Uterus (tissue), 2 donors: Measurements from ENCODE around the gene PTPRD.

ENCODE experiments used
- CTCF ChIP-seq, 4 experiments: fragments of 200-600 bp in 2 of 4; fragments of 450-650 bp in 2 of 4; sonication (generic) in 2 of 4; IDR thresholded peaks; one replicate each; pipeline ENCODE4 v1.5.1; 2016 to 2019; ENCODE audit warnings: antibody characterized with exemption in 4 of 4, mild to moderate bottlenecking in 2 of 4, moderate library complexity in 1 of 4
- POLR2A ChIP-seq, 2 donors: fragments of 450-650 bp; IDR thresholded peaks; one replicate each; pipeline ENCODE4 v1.6.1; 2016; ENCODE audit warnings: antibody characterized with exemption in 2 of 2, mild to moderate bottlenecking in 1 of 2, moderate library complexity in 1 of 2

- TF ChIP-seq CTCF (IDR thresholded peaks at IDR 0.05) (no peak), POLR2A (IDR thresholded peaks at IDR 0.05) (no peak)
Measured at GRCh38 chr9:10212702-10213101, 400.1 kb downstream of the PTPRD start.
